ENCODE data around the gene MINDY3.

The MINDY3 gene

GRCh38 chr10:15843695-15844094 lies 16.6 kb downstream of the MINDY3 start:
- Mint-ChIP-seq H3K4me1 (ENCODE audit: low read depth) (peaks cover 26% of the 10 kb centered on the region), H3K36me3 (ENCODE audit: low read depth) (peaks cover 30% of the 10 kb centered on the region), H3K27me3 (no peaks in the 10 kb centered on the region), H3K4me3 (no peak overlapping the region), H3K27ac (no peak overlapping the region), H3K9me3 (no peaks in the 10 kb centered on the region)

GRCh38 chr10:15842556-15843169 lies 17.6 kb downstream of the MINDY3 start:
- Mint-ChIP-seq H3K36me3 (ENCODE audit: low read depth) (peaks cover 27% of the 10 kb centered on the region), H3K27me3 (no peaks in the 10 kb centered on the region), H3K9me3 (no peaks in the 10 kb centered on the region), H3K4me1 (ENCODE audit: low read depth) (peaks cover 26% of the 10 kb centered on the region), H3K27ac (no peak overlapping the region), H3K4me3 (no peak overlapping the region)

- Mint-ChIP-seq H3K4me1 (ENCODE audit: low read depth) (peaks cover 26% of the 10 kb centered on the region), H3K4me3 (no peak overlapping the region), H3K27ac (peak overlapping the region; percentile 9), H3K27me3 (no peaks in the 10 kb centered on the region), H3K9me3 (no peaks in the 10 kb centered on the region), H3K36me3 (ENCODE audit: low read depth) (peaks cover 25% of the 10 kb centered on the region)
Measured at GRCh38 chr10:15841696-15842095, 18.6 kb downstream of the MINDY3 start.

- H3K4me3 Mint-ChIP-seq, result no peak overlapping the region
- no peaks in the 10 kb centered on the region for H3K27me3 Mint-ChIP-seq
- no peaks in the 10 kb centered on the region for H3K9me3 Mint-ChIP-seq
- peaks cover 10% of the 10 kb centered on the region for H3K4me1 Mint-ChIP-seq (ENCODE audit: low read depth)
- H3K27ac Mint-ChIP-seq, result no peak overlapping the region
- peaks cover 30% of the 10 kb centered on the region for H3K36me3 Mint-ChIP-seq (ENCODE audit: low read depth)
Measured at GRCh38 chr10:15836807-15837206, 23.5 kb downstream of the MINDY3 start.

- H3K27ac Mint-ChIP-seq, result no peak overlapping the region
- peaks cover 15% of the 10 kb centered on the region for H3K4me1 Mint-ChIP-seq (ENCODE audit: low read depth)
- no peak overlapping the region for H3K4me3 Mint-ChIP-seq
- no peaks in the 10 kb centered on the region for H3K27me3 Mint-ChIP-seq
- peaks cover 53% of the 10 kb centered on the region for H3K36me3 Mint-ChIP-seq (ENCODE audit: low read depth)
- H3K9me3 Mint-ChIP-seq, result no peaks in the 10 kb centered on the region
Measured at GRCh38 chr10:15829495-15829894, 30.8 kb downstream of the MINDY3 start.

- Mint-ChIP-seq H3K9me3 (no peaks in the 10 kb centered on the region), H3K36me3 (ENCODE audit: low read depth) (peaks cover 57% of the 10 kb centered on the region), H3K27me3 (no peaks in the 10 kb centered on the region), H3K4me1 (ENCODE audit: low read depth) (no peaks in the 10 kb centered on the region), H3K4me3 (no peak overlapping the region), H3K27ac (no peak overlapping the region)
Measured at GRCh38 chr10:15824498-15824897, 35.8 kb downstream of the MINDY3 start.

GRCh38 chr10:15822131-15822530 lies 38.2 kb downstream of the MINDY3 start:
- peaks cover 62% of the 10 kb centered on the region for H3K36me3 Mint-ChIP-seq (ENCODE audit: low read depth)
- H3K27ac Mint-ChIP-seq, result no peak overlapping the region
- no peaks in the 10 kb centered on the region for H3K4me1 Mint-ChIP-seq (ENCODE audit: low read depth)
- no peaks in the 10 kb centered on the region for H3K9me3 Mint-ChIP-seq
- no peaks in the 10 kb centered on the region for H3K27me3 Mint-ChIP-seq
- H3K4me3 Mint-ChIP-seq, result no peak overlapping the region

GRCh38 chr10:15821046-15821683 lies 39.1 kb downstream of the MINDY3 start:
- no peak overlapping the region for H3K4me3 Mint-ChIP-seq
- no peaks in the 10 kb centered on the region for H3K4me1 Mint-ChIP-seq (ENCODE audit: low read depth)
- no peaks in the 10 kb centered on the region for H3K9me3 Mint-ChIP-seq
- H3K36me3 Mint-ChIP-seq (ENCODE audit: low read depth), result peaks cover 63% of the 10 kb centered on the region
- no peaks in the 10 kb centered on the region for H3K27me3 Mint-ChIP-seq
- no peak overlapping the region for H3K27ac Mint-ChIP-seq

- Mint-ChIP-seq H3K4me1 (ENCODE audit: low read depth) (no peaks in the 10 kb centered on the region), H3K27me3 (no peaks in the 10 kb centered on the region), H3K4me3 (no peak overlapping the region), H3K9me3 (no peaks in the 10 kb centered on the region), H3K27ac (peak overlapping the region; percentile 50), H3K36me3 (ENCODE audit: low read depth) (peaks cover 62% of the 10 kb centered on the region)
Measured at GRCh38 chr10:15817409-15818046, 42.8 kb downstream of the MINDY3 start.

GRCh38 chr10:15815242-15815885 lies 44.9 kb downstream of the MINDY3 start:
- Mint-ChIP-seq H3K9me3 (no peaks in the 10 kb centered on the region), H3K27ac (no peak overlapping the region), H3K4me1 (ENCODE audit: low read depth) (no peaks in the 10 kb centered on the region)

GRCh38 chr10:15814565-15814964 lies 45.7 kb downstream of the MINDY3 start:
- peaks cover 49% of the 10 kb centered on the region for H3K36me3 Mint-ChIP-seq (ENCODE audit: low read depth)
- H3K4me1 Mint-ChIP-seq (ENCODE audit: low read depth), result no peaks in the 10 kb centered on the region
- H3K4me3 Mint-ChIP-seq, result no peak overlapping the region
- no peaks in the 10 kb centered on the region for H3K9me3 Mint-ChIP-seq
- no peaks in the 10 kb centered on the region for H3K27me3 Mint-ChIP-seq
- H3K27ac Mint-ChIP-seq, result no peak overlapping the region

More at GRCh38 chr10:15815242-15815885, 44.9 kb downstream of the MINDY3 start:
- Mint-ChIP-seq H3K4me3 (no peak overlapping the region), H3K27me3 (no peaks in the 10 kb centered on the region), H3K36me3 (ENCODE audit: low read depth) (peaks cover 55% of the 10 kb centered on the region)

- H3K36me3 Mint-ChIP-seq (ENCODE audit: low read depth), result peaks cover 48% of the 10 kb centered on the region
- H3K27ac Mint-ChIP-seq, result no peak overlapping the region
- H3K27me3 Mint-ChIP-seq, result no peaks in the 10 kb centered on the region
- no peaks in the 10 kb centered on the region for H3K4me1 Mint-ChIP-seq (ENCODE audit: low read depth)
- H3K9me3 Mint-ChIP-seq, result no peaks in the 10 kb centered on the region
- no peak overlapping the region for H3K4me3 Mint-ChIP-seq
Measured at GRCh38 chr10:15813415-15813814, 46.9 kb downstream of the MINDY3 start.

- no peaks in the 10 kb centered on the region for H3K27me3 Mint-ChIP-seq
- no peaks in the 10 kb centered on the region for H3K9me3 Mint-ChIP-seq
- no peak overlapping the region for H3K4me3 Mint-ChIP-seq
- peak overlapping the region; percentile 42 for H3K27ac Mint-ChIP-seq
- H3K4me1 Mint-ChIP-seq (ENCODE audit: low read depth), result no peaks in the 10 kb centered on the region
- peaks cover 54% of the 10 kb centered on the region for H3K36me3 Mint-ChIP-seq (ENCODE audit: low read depth)
Measured at GRCh38 chr10:15809450-15809849, 50.9 kb downstream of the MINDY3 start.

GRCh38 chr10:15808204-15808797 lies 52.0 kb downstream of the MINDY3 start:
- Mint-ChIP-seq H3K27ac (no peak overlapping the region), H3K36me3 (ENCODE audit: low read depth) (peaks cover 53% of the 10 kb centered on the region), H3K27me3 (no peaks in the 10 kb centered on the region)

More at GRCh38 chr10:15808204-15808797, 52.0 kb downstream of the MINDY3 start:
- Mint-ChIP-seq H3K9me3 (no peaks in the 10 kb centered on the region), H3K4me3 (no peak overlapping the region), H3K4me1 (ENCODE audit: low read depth) (peaks cover 4% of the 10 kb centered on the region)

Measured in stimulated activated naive CD8-positive, alpha-beta T cell treated with anti-CD3 and anti-CD28 coated beads, Interleukin-15, Interleukin-2, amounts not matched to agents 100 ng/mL and 50 ng/mL, for 24 hours (primary cell).